Suppressor macrophage (primary cell): ENCODE data around the gene POLR3A.
A peak's percentile ranks its signal among the peaks of the same experiment; 100 is the strongest.

Experiments
- DNase-seq, 4 experiments: peaks; one replicate each; pipeline ENCODE4 v3.0.0-alpha.2; 2020 to 2022

POLR3A gene

DNA sequence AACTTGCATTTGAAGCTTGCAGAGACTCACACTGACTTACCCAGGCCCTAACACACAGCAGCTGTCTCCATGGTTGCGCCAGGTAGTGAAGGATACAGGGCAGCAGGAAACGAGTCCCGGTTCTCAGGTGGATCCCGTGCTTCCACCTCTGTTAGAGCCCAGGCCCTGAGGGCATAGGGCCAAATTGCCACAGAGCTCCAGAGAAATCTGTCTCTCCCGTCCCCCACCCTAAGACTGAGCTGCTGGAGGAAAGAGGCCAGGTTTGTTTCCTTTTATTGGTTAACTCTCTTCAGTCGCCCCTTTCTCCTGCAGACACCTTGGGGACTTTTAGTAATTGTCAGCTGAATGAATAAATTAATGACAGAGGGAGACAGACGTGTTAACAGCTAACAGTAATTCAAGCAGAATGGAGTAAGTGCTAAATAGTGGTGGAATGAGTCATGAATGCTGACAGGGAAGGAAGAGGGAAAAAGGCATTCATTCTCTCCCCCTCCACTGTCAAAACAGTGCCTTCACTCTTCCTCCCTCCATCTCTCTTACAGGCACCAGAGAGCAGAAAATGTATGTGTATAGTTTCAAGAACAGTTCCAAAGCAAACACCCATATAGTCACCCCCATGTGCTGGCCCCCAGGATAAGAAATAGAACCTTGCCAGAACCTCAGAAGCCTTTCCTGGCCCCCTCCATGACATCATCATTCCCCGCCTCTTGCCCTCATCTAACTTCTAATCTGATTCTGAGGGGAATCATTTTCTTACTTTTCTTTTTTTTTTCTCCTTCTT is 86.0 kb downstream of the POLR3A start:
- DNase-seq, result no peak

GRCh38 chr10:77941790-77942189 is 87.5 kb downstream of the POLR3A start:
- DNase-seq, result no peak

DNA sequence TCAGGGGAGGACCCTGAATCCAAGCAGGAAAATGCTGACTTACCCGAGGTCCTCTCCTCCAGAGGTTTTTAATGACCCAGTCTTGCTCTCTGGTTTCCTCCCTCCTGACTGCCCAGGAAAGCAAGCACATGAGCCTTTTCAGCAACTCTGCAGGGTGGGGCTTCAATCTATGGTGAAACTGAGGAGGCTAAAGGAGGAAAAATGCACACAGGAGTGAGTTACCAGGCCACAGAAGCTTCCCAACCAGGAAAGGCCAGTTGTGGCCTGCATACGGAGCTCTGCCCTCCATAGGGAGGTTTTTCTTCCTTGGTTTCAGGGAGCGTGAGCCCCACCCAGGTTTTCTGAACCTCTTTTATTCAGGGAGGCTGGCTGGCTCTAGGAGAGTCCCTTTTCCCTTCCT is 88.7 kb downstream of the POLR3A start:
- DNase-seq, result no peak

DNA sequence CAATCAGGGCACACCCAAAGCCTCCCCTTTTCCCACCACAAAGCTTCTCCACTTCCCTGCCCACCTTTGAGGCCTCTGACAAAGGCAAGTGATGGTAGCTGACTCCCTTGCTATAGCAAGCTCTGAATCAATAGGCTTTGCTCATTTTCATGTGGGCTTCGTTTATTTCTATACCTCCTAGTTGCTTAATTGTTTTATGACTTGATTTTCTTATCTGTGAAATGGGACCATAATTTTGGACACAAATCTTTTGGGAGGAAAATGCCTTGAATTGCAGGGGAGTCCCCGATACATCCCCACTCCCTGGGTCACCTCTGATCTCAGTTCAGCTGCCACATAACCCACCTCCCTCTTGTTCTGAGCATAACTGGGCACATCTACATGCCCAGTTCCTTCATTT is 89.1 kb downstream of the POLR3A start:
- DNase-seq, result no peak

GRCh38 chr10:77939561-77940001 is 89.7 kb downstream of the POLR3A start:
- no peak for DNase-seq

- DNase-seq, result peak in 1 of 4 experiments; percentile 14
These were observed 92.4 kb downstream of the POLR3A start for GRCh38 chr10:77936697-77937567.

DNA sequence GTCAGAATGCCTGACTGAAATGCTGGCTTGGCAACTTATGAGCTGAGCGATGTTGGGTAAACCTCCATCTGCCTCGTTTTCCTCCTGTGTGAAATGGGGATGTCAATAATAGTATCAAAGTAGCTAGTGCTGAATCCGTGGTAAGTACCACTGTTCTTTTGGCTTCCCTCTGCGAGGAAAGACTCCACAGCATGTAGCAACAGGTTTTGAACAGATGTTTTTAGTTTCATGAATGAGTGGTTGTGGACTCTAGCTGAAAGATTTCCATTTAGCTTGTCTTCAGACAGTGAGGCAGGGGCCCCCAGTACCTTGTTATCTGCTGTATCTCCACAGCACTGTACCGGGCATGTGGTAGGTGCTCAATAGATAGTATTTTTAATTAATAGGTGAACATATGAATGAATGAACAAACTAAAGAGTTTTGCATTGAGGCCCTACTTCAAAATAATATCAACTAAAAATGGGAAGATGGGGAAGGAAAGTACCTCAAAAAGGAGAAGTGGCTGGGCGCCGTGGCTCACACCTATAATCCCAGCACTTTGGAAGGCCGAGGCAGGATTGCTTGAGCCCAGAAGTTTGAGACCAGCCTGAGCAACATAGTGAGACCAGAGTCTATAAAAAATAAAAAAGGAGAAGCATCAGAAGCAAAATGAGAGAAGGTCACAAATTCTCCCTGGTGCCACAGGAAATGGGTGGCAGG is 97.1 kb downstream of the POLR3A start:
- no peak for DNase-seq

GRCh38 chr10:77927402-77928246 is 101.7 kb downstream of the POLR3A start:
- no peak for DNase-seq

DNA sequence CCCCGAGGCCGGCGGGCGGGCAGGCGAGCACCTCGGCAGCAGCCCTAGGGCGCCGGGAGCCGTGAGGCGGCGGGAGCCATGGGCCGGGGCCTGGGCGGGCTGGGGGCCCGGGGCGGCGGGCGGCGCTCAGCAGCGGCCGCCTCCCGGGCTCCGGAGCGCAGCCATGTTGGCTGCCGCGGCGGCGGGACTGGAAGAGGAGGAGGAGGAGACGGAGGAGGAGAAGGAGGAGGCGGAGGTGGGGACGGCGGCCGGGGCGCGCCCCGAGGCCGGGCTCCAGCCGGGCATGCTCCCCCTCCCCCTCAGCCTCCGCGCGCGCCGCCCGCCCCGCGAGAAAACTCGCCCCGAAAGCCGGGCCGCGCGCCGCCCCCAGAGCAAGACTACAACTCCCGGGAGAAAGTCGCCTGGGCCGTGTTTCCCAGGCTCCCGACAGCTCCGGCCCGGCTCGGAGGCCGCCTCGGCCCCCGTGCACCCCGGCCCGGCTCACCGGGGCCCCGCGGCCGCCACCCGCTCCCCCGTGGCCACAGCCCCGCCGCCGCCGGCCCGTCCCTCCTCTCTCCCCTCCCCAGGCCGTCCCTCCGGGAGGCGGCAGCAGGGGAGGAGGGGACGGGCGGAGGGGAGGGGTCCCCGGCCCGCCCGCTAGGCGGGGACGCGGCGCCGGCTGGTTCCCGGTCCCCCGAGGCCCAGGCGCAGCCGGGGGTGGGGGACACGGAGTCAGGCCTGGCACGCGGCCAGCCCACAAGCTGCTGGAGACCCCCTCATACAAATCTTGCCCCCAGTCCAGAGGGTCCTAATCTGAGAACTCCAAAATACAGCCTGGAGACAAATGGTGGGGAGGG is 102.5 kb downstream of the POLR3A start, which contains the start of gene DLG5:
Gene DLG5, minus strand, starts transcription at position 190 of the 836 bp plus-strand sequence. CDS start 235 bp downstream, outside the sequence.
- peak in 2 of 4 experiments; percentile 53 to 63 for DNase-seq

GRCh38 chr10:77925795-77926565 is 103.3 kb downstream of the POLR3A start:
- DNase-seq, result peak; percentile 32 to 67 (median 50)

- peak in 2 of 4 experiments; percentile 30 to 36 for DNase-seq
These were observed 103.9 kb downstream of the POLR3A start for GRCh38 chr10:77925410-77925794.

GRCh38 chr10:77922566-77923179 is 106.6 kb downstream of the POLR3A start:
- no peak for DNase-seq

DNA sequence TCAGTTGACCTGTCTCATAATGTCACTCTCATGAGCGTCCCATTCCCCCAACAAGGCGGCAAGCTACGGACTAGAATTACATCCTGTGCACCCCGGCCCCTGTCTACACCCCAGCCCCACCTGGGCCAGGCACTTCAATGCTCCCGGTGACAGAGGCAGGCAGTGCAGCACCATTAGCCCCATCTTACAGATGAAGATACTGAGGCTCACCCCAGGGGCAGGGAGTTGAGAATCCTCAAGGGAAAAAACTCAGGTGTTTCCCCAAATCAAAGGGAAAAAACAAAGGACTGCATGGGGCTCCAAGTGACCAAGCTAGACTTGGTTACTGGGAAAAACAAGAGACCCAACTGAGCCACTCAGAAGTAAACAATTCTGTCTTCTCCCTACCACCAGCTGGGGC is 107.3 kb downstream of the POLR3A start:
- no peak for DNase-seq

DNA sequence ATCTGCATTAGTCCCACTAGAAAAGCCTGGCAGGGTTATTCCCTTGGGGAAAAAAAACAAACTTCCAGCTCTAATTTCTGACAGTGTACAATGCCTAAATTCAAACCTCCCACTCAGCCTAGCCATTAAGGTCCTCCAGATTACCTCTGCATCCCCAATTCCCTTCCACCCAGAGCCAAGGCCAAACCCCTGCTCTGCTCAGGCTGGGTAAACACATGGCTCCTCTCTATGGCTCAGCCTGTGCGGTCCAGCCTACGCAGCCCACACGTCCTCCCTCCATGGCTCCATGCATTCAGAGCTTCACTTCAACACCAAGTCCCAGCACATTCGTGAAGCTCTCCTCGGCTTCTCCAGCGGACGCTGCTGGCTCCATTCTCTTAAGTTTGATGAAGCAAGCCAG is 107.9 kb downstream of the POLR3A start:
- no peak for DNase-seq

DNA sequence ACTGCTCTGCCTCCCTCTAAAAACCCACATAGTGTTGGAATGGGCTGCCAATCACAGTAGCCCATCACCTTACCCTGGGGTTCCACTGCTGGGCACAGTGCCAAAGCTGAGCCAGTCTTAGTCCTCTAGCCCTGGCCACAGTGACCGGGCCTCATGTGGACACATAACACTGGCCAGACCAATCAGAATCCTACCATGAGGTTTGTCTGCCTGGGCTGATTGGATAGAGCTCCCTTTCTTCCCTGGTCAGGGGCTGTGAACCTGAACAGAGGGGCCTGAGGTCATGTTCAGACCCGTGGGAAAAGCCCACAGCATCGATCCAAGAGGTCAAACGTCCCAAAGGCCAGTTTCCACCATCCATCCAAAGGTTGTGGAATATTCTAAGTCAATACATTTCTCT is 108.8 kb downstream of the POLR3A start:
- no peak for DNase-seq

GRCh38 chr10:77919713-77920108 is 109.6 kb downstream of the POLR3A start:
- no peak for DNase-seq
